Measurements from ENCODE around the gene NDOR1.
A peak's percentile ranks its signal among the peaks of the same experiment; 100 is the strongest.

NDOR1 gene

GRCh38 chr9:137205126-137206069 lies at the start of gene NDOR1, which contains the start of gene TMEM203:
TSS of gene NDOR1 (plus strand) at chr9:137205700. CDS start at chr9:137205778, 78 bp downstream.
TSS of gene TMEM203 (minus strand) at chr9:137205648. CDS start at chr9:137205414, 234 bp downstream.
- peak; percentile 34 for DNase-seq

DNA sequence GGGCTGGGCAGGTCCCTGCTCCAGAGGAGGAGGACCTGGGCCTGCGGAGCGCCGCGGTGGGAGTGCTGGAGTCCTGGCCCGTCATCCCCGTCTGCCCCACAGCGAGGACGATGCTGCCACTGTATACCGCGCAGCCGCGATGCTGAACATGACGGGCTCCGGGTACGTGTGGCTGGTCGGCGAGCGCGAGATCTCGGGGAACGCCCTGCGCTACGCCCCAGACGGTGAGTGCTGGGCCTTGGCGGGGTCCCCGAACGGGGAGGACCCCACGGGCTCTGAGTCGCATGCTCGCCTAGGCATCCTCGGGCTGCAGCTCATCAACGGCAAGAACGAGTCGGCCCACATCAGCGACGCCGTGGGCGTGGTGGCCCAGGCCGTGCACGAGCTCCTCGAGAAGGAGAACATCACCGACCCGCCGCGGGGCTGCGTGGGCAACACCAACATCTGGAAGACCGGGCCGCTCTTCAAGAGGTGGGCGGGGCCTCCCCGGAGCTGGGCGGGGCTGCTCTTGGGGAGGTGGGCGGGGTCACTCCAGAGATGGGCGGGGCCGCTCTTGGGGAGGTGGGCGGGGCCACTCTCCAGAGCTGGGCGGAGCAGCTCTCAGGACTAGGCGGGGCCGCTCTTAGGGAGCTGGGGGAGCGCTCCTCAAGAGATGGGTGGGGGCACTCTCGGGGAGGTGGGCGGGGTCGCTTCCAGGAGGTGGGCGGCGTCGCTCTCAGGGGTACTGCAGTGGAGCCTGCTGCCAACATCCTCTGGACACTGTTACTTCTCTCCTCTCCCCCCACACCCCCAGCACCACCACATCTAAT lies 48.7 kb upstream of the NDOR1 start:
- no peak for DNase-seq

DNA sequence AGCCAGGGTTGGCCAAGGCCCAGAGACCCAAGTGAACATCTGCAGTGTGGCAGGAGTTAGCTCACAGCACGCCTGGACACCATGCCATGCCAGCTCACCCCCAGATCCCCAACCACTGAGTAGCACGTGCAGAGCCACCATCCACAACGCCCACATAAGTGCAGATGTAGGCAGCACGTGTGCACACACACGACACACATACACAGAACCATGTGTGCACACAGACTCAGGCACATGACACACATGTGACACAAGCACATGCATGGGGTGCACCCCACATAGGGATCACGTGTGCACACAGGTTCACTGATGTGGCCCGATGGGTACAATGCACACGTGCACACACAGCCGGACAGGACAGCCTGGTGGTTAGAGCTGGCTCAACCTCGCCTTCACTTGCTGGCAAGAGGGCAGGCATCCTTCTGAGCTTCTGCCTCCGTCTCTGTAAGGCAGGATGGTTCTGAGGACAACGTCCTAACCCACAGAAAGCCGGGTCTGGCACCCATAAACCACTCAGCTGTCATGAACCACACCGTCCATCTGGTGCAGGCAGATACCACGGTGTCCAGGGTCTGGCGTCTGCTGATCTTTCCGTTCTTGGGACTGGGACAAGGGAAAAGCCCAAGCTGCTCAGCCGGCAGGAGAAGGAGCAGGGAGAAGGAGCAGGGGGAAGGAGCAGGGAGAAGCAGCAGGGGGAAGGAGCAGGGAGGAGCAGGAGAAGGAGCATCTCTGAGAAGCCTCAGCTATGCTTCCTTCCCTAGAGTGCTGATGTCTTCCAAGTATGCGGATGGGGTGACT lies 47.7 kb upstream of the NDOR1 start:
- no peak for DNase-seq

DNA sequence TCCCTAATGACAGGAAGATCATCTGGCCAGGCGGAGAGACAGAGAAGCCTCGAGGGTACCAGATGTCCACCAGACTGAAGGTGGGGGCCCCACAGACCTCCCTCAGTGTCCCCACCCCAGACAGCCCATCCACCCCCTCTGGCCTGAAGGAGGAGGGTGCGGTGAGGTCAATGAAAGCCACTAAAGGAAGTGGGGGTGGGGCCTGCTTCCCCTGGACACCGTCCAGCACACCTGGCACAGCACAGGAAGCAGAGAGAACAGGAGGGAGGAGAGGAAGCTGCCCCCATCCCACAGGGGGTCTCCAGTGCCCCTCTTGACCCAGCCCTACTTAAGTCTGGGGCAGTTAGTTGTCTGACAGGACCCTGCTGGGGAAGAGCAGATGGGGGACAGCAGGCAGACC lies 46.9 kb upstream of the NDOR1 start:
- no peak for DNase-seq

- no peak for DNase-seq
Measured at GRCh38 chr9:137159105-137160053, 46.1 kb upstream of the NDOR1 start.

DNA sequence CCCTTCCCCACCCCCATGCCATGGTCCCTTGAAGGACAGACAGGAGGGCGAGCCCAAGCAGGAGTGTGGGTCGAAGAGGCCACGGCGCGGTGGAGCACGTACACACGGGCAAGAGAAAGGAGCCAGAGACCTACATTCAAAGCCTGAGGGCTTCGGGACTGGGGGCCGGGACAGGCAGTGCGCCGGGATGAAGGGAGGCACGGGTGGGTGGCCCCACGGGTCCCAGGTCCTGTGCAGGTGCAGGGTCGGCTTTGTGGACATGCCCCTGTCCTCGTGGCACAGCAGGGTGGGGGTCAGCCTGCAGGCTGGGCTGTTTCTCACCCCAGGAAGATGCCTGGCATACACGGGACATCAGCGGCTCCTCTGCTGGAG lies 45.5 kb upstream of the NDOR1 start:
- no peak for DNase-seq

- no peak for DNase-seq
Measured at GRCh38 chr9:137160716-137161557, 44.6 kb upstream of the NDOR1 start.

- DNase-seq, result no peak
Measured at GRCh38 chr9:137161558-137162486, 43.7 kb upstream of the NDOR1 start.

DNA sequence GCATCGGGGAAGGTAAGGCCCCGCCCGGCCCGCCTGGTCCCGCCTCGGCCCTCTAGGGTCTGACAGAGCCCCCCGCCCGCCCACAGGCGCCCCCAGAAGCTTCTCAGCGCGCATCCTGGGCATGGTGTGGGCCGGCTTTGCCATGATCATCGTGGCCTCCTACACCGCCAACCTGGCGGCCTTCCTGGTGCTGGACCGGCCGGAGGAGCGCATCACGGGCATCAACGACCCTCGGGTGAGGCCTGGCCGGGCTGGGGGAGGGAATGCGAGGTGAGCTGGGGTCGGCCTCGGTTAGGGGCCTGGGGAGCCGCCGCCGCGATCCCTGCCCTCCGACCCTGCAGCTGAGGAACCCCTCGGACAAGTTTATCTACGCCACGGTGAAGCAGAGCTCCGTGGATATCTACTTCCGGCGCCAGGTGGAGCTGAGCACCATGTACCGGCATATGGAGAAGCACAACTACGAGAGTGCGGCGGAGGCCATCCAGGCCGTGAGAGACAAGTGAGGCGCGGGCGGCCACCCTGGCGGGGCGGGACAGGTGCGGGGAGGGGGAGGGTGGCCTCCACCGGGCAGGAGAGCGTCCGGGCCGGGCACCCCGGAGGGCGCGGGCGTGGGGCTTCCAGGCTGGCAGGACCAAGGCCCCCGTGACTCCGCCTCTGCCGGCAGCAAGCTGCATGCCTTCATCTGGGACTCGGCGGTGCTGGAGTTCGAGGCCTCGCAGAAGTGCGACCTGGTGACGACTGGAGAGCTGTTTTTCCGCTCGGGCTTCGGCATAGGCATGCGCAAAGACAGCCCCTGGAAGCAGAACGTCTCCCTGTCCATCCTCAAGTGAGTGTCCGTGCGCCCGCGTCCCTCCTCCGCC lies 42.8 kb upstream of the NDOR1 start:
- DNase-seq, result no peak

- no peak for DNase-seq
Measured at GRCh38 chr9:137163365-137163715, 42.2 kb upstream of the NDOR1 start.

DNA sequence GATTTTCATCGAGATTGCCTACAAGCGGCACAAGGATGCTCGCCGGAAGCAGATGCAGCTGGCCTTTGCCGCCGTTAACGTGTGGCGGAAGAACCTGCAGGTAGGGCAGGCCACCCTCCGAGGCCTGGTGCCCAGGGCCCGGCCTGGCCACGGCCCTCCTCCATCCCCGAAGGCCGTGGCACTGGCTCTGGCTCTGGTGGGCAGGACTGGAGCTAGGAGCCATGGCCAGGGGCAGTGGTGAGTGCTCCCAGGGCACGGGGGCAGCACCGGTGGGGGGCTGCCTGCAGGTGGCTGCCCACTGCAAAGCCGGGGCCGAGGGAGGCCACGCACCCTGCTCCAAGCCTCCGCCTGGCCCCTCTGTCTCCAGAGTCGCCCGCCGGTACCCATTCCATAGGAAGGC lies 41.7 kb upstream of the NDOR1 start:
- DNase-seq, result no peak

GRCh38 chr9:137164370-137165249 lies 40.9 kb upstream of the NDOR1 start:
- DNase-seq, result no peak

DNA sequence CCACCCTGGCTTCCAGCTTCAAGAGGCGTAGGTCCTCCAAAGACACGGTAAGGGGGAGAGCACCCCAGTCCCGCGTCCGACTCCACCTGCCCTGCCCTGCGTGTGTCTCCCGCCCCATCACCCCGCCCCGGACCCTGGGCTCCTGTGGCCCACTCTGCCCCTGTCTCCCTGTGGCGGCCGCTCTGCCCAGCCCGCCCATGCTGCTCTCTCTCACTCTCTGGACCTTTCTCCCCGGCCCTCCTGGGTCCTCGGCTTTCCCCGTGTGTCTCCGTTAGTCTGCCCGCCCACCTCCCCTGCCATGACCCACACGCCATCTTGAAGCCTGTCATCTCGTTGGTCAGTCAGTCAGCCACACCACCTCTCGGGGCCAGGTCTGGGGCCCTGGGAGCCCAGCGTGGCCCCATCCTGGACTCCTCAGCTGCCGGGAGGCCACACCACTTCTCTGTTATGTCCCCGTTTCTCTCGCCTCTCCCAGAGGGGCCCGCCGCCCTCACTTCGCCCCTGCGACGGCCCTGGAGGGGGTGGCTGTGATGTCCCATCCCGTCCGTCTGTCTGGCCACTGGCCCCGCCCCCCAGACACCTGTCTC lies 40.2 kb upstream of the NDOR1 start:
- no peak for DNase-seq

DNA sequence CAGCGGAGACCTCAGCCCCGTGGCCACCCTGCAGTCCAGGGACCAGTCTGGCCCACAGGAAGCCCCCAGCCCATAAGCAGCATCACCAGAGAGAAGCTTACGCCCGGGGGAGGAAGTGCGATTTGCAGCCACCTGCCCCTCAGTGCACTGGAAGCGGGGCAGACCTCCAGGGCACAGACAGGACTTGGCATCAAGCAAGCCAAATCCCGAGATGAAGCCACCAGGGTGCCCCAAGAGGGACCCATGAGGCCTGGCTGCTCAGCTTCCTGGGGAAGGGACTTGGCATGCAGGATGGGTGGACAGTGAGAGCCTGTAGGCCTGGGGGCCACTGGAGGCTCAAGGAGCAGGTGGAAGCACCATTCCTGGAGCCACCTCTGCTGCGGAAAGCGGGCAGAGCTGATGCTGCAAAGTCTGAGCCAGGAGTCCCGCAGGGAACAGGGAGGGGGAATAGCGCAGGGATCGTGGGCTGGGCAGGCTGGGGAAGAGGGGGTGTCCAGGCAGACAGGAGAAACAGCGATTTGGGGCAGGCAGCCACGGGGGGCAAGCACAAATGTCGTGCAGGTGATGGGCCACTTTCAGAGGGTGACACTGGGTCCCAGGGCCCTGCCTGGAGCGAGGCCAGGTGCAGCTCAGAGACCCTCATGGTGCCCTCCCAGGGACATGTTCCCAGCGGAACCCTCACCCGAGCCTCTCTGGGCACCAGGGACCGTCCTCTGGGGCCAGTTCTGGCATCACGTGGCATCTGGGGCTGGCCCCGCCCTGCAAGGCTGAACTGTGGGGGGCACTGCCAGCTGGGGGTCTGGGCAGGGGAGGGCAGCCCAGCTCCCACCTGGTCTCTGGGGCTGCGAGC lies 38.9 kb upstream of the NDOR1 start:
- DNase-seq, result no peak

DNA sequence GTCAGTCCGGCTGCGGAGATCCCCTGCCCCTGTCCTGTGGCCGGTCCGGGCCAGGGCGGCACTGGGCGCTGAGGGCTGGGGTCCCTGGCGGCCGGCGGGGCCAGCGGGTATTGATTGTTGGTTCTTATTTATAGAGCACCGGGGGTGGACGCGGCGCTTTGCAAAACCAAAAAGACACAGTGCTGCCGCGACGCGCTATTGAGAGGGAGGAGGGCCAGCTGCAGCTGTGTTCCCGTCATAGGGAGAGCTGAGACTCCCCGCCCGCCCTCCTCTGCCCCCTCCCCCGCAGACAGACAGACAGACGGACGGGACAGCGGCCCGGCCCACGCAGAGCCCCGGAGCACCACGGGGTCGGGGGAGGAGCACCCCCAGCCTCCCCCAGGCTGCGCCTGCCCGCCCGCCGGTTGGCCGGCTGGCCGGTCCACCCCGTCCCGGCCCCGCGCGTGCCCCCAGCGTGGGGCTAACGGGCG lies 38.2 kb upstream of the NDOR1 start:
- DNase-seq, result no peak
